HAP-1 (cell line): ENCODE results near the gene COG2.

Source experiments
- DNase-seq, 2 experiments: peaks; one replicate each; pipeline ENCODE4 v3.0.0-alpha.2; 2016 to 2020; ENCODE audit warnings: low spot score in 2 of 2
- H3K27me3 ChIP-seq: fragments of 250-450 bp; sonication (Bioruptor Pico); 2 replicates; pipeline ENCODE4 v1.5.1; 2020; ENCODE audit warnings: low read depth, mild to moderate bottlenecking, moderate library complexity
- H3K36me3 ChIP-seq: fragments of 250-450 bp; sonication (Bioruptor Pico); replicated peaks from 2 replicates; pipeline ENCODE4 v1.5.1; 2020; ENCODE audit warnings: mild to moderate bottlenecking
- H3K4me1 ChIP-seq: fragments of 250-450 bp; sonication (Bioruptor Pico); 2 replicates; pipeline ENCODE4 v1.5.1; 2020; ENCODE audit warnings: mild to moderate bottlenecking
- H3K4me3 ChIP-seq: fragments of 250-450 bp; sonication (Bioruptor Pico); 2 replicates; pipeline ENCODE4 v1.5.1; 2020; ENCODE audit warnings: mild to moderate bottlenecking, moderate library complexity
- H3K9me3 ChIP-seq: fragments of 250-450 bp; sonication (Bioruptor Pico); 2 replicates; pipeline ENCODE4 v1.5.1; 2020; ENCODE audit warnings: mild to moderate bottlenecking, moderate library complexity
- in situ Hi-C: fragments of 300-500 bp; cut with MboI; formaldehyde crosslinking; loops from 3 replicates; pipeline ENCODE4 v1.14.3; 2020; ENCODE audit warnings: low sequenced_read_pairs, inconsistent platforms, mixed read lengths

The COG2 gene

DNA sequence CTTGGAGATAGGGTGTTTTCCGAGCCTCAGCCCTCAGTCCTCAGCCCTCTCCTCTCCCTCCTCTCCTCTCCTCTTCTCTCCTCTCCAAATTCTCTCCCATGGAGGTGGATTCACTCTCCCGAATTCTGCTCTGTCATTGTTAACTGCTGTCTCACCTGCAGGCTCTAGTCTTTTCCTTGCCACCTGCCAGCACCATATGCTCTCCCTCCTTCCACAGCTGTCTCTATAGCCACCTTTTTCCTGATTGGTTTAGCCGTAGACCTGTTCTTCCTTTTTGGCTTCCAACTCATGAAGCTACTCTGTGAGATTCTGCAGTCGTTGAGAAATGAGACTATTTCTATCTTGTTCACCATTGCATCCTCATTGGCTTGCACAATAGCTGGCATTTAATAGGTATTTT, 19.7 kb downstream of the COG2 start:
- no peak overlapping the region for H3K4me3 ChIP-seq
- H3K36me3 ChIP-seq = peaks cover 13% of the 10 kb centered on the region
- DNase-seq = no peak
- no peaks in the 10 kb centered on the region for H3K4me1 ChIP-seq
- no peaks in the 10 kb centered on the region for H3K27me3 ChIP-seq
- in situ Hi-C loops = no loop called here
- no peaks in the 10 kb centered on the region for H3K9me3 ChIP-seq

DNA sequence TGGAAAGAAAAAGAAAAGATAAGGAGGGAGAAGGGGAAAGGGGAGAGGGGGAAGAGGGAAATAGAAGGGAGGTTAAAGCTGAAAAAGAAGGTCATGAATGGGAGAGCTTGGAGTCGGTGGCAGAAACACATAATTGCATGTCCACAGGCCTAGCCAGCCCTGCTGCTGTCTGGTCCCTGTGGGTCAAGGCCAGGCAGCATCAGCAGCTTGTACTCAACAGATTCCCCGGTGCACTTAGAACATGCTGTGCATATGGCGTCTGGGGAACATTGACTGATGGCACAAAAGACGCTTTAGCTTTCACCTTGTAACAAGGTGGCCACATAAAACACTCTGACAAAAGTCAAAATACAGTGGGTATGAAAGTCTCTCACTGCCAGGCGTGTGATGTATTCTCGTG, 25.9 kb downstream of the COG2 start:
- in situ Hi-C loops = no loop called here
- H3K4me1 ChIP-seq = no peaks in the 10 kb centered on the region
- H3K27me3 ChIP-seq = no peaks in the 10 kb centered on the region
- DNase-seq = no peak
- no peaks in the 10 kb centered on the region for H3K9me3 ChIP-seq
- no peak overlapping the region for H3K4me3 ChIP-seq
- H3K36me3 ChIP-seq = peaks cover 13% of the 10 kb centered on the region

DNA sequence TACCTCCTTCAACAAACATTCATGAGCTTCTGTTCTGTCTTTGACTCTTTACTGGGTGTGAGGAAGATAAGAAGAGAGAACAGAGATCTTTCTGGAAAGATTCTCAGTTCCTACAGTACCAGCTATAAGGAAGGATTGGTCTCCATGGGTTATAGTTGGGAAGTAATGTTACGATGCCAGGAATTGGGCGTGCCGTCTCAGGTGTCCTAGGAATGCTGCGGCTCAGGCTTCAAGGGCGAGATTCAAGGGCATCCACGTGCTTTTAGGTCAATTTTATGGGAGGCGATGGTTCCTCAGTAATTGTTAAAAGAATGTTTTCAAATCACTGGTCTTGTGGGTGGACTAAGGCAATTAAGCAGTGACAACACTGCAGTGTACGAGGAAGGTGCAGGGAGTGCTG, 27.3 kb downstream of the COG2 start:
- Histone ChIP-seq H3K4me1 (no peaks in the 10 kb centered on the region), H3K36me3 (peaks cover 9% of the 10 kb centered on the region), H3K4me3 (no peak overlapping the region), H3K27me3 (no peaks in the 10 kb centered on the region), H3K9me3 (no peaks in the 10 kb centered on the region)
- DNase-seq = no peak
- in situ Hi-C loops = no loop called here

DNA sequence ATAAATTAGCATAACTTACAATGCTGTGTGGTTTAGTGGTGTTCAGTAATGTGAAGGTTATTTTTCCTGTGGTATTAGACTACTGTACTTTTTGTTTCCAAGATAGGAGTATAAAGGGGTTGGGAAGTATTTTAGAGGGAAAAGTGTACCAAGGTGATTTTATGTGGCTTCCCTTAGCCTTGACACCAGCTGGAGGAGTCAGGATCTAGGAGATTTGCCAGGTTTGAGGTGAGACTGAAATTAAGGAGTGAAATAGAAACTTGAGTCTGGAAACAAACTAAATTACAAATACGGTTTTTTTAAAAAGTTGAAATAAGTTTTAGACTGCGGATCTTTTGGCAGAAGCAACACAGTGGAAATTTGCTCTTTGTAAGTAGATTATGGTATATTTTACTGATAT, 32.3 kb downstream of the COG2 start:
- in situ Hi-C loops = no loop called here
- no peaks in the 10 kb centered on the region for H3K9me3 ChIP-seq
- no peak for DNase-seq
- peaks cover 21% of the 10 kb centered on the region for H3K36me3 ChIP-seq
- H3K4me3 ChIP-seq = no peak overlapping the region
- H3K27me3 ChIP-seq = no peaks in the 10 kb centered on the region
- no peaks in the 10 kb centered on the region for H3K4me1 ChIP-seq

DNA sequence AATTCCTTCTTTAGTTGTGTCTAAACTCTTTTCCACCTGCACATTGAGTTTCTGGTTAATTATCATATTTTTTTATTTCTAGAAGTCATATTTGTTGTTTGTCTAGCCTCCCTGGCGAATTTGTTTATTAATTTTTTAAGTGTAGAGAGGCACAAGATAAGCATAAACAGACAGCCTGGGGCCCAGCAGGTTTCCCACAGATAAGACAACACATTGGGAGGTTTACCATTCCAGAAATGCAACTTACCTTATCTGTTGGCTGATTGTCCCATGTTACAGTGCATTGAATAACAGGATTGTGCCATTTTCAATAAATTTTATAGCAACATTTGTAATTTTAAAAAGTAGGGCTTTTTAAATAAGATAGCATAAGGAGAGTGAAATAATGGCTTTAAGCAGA, 34.9 kb downstream of the COG2 start:
- peaks cover 30% of the 10 kb centered on the region for H3K36me3 ChIP-seq
- no peak overlapping the region for H3K4me3 ChIP-seq
- in situ Hi-C loops = no loop called here
- no peaks in the 10 kb centered on the region for H3K27me3 ChIP-seq
- H3K4me1 ChIP-seq = no peaks in the 10 kb centered on the region
- no peak for DNase-seq
- H3K9me3 ChIP-seq = no peaks in the 10 kb centered on the region

DNA sequence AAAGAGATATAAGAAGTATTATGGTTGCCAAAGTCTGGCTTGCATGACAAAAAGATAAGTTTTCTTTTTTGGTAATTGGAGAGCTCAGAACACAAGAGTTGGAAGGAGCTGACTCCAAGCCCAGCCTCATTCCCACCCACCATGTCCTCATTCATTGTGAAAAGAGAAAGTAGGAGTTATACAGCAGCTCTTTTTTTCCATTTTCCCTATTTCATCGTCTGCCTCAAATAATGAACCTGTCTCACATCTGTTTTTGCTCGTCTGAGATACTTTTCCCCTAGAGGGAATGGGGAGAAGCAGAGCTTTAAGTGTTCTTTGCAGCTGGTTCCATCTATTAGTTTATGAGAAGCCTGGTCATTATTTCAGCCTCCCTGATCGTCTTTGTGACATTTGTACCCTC, 36.9 kb downstream of the COG2 start:
- in situ Hi-C loops = no loop called here
- Histone ChIP-seq H3K27me3 (no peaks in the 10 kb centered on the region), H3K9me3 (no peaks in the 10 kb centered on the region), H3K4me1 (no peaks in the 10 kb centered on the region), H3K4me3 (no peak overlapping the region), H3K36me3 (peaks cover 35% of the 10 kb centered on the region)
- no peak for DNase-seq

DNA sequence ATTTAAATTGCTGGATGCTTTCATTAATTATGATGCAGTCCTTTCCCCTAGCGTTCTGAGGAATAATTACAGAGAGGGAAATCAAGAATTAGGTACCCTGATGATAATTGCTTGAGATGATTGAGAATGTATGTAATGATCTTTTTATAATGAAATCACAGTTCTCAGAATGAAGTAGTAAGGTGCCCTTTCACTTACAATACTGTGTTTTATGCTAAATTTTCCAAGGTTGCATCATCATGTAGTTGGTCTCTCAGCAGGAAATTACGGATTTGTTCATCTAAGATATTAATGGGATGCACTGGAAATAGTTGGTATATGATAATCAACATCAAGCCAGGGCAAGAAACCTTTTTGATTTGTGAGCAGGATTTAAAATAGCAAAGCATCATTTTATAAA, 37.5 kb downstream of the COG2 start:
- no peak for DNase-seq
- H3K9me3 ChIP-seq = no peaks in the 10 kb centered on the region
- peaks cover 40% of the 10 kb centered on the region for H3K36me3 ChIP-seq
- H3K27me3 ChIP-seq = no peaks in the 10 kb centered on the region
- in situ Hi-C loops = no loop called here
- no peak overlapping the region for H3K4me3 ChIP-seq
- no peaks in the 10 kb centered on the region for H3K4me1 ChIP-seq

DNA sequence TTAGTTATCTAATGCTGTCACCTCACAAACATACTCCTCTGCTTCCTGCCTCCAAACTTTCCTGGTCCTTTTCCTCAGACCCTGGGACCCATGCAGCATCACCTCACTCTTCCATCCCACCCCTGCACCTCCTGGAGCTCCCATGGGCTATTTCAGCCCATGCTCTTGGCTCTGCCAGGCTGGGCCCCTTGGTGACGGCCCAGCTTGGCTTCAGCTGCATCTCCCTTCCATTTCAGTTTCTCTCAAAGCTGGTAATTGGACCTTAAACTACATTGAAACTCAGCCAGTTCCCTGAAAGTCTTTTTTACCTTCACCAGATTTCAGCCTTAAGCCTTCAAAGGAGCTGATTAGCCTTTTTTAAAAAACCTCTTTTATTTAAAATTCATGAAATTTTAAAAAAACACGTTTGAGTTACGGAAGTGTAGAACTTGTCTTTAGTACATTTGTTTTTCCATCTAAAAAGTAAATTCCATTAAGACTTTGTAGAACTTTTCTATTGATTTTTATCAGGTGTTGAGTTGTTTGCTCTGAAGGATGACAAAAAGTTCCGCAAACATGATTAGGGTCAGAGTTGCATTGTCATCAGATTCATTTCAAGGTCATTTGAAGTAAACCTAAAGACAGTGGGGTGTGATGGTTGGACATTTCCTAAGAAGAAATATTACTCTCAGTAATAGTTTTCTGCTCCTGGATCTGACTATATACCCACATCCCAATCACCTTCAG, 38.2 kb downstream of the COG2 start:
- H3K9me3 ChIP-seq = no peaks in the 10 kb centered on the region
- in situ Hi-C loops = no loop called here
- no peak for DNase-seq
- H3K4me3 ChIP-seq = no peak overlapping the region
- no peaks in the 10 kb centered on the region for H3K27me3 ChIP-seq
- H3K4me1 ChIP-seq = no peaks in the 10 kb centered on the region
- H3K36me3 ChIP-seq = peaks cover 42% of the 10 kb centered on the region

DNA sequence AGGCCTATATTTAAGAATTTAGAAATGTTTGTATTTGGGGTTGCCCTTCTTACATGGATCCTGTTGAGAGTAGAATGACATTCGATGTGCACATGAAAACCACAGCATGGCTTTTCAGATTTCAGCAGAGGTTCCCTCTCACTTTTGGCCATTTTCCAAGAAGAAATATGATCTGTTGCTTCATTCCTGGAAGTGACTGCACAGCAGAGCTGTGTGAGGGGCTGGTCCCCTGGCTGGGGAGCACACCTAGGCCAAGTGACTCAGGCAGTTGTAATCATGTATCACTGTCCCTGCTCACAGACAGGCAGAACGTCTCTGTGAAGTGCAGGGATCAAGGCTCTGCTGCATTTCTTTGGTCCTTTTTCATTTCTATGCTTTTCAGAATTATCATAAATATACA, 39.3 kb downstream of the COG2 start:
- DNase-seq = no peak
- in situ Hi-C loops = no loop called here
- H3K9me3 ChIP-seq = no peaks in the 10 kb centered on the region
- H3K4me1 ChIP-seq = no peaks in the 10 kb centered on the region
- H3K36me3 ChIP-seq = peaks cover 45% of the 10 kb centered on the region
- H3K27me3 ChIP-seq = no peaks in the 10 kb centered on the region
- no peak overlapping the region for H3K4me3 ChIP-seq

DNA sequence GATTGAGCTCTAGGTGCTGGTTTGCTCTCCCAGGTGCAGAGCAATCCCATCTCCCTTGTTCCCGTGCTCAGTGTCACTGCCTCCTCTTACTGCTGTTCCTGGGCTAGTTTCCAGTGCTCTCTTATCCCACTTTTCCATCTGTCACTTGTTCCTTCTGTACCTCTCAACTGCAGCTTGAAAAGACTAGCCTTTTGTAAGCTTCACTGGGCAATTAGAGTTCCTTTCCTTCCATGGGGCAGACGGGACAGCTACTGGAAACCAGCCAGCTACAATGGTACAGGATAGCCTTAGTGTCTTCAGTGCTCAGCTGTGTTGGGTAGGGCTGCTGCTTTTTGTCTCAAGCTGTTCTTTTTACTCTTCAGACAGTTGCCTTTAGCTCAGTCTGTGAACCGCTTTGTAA, 40.0 kb downstream of the COG2 start:
- in situ Hi-C loops = no loop called here
- H3K9me3 ChIP-seq = no peaks in the 10 kb centered on the region
- no peak overlapping the region for H3K4me3 ChIP-seq
- H3K27me3 ChIP-seq = no peaks in the 10 kb centered on the region
- DNase-seq = no peak
- H3K4me1 ChIP-seq = no peaks in the 10 kb centered on the region
- peaks cover 52% of the 10 kb centered on the region for H3K36me3 ChIP-seq

DNA sequence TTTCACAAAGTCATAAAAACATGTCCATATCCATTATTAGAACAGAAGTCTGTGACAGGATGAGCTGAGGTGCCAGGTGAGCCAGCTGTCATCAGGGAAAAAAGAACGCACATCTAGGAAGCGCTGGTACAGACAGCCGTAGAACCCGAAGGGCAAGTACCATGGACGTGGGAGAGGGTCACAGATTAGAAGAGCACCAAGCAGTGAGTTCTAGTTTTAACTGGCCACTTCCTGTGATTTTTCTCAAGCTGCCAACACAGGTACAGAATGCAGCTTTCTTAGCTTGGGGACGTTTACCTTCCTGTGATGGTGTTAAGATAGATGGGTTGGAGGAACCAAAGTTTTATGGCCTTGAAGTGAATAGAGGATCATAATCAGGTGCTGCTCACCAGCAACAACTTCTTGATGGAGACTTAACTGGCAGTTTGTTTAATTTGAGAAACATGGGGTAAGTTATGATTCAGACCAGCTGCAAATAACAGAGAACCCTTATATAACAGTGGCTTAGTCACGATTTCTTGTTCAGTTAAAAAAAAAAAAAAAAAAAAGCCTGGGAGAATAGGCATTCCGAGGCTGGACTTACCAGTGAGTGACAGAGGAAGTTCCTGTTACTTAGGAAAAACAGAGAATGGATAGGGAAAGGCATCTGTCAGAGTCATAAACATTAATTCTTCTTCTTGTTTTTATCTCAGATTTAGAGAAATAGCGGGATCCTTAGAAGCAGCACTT, 40.8 kb downstream of the COG2 start:
- Histone ChIP-seq H3K9me3 (no peaks in the 10 kb centered on the region), H3K36me3 (peaks cover 51% of the 10 kb centered on the region)

DNA sequence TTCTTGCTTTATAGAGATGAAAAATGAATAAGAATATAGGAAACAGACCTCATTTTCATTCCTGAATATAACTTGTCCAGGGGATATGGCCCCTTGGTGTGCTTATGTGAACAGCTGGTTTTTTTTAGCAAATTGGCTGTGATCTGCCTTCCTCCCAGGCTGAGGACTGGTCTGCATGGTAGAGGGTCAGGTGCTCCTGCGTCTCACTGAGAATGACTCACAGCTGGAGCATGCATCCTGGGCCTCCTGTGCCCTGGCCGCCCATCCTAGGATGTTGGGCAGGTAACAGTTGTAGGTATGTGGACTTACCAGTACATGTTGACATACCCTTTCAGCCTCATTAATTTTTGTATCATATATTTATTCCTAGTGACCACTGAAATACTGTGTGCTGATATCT, 41.9 kb downstream of the COG2 start:
- H3K4me1 ChIP-seq = no peaks in the 10 kb centered on the region
- in situ Hi-C loops = no loop called here
- H3K9me3 ChIP-seq = no peaks in the 10 kb centered on the region
- peaks cover 51% of the 10 kb centered on the region for H3K36me3 ChIP-seq
- no peak overlapping the region for H3K4me3 ChIP-seq
- DNase-seq = no peak
- H3K27me3 ChIP-seq = no peaks in the 10 kb centered on the region

More for the DNA sequence above, 40.8 kb downstream of the COG2 start:
- H3K27me3 ChIP-seq = no peaks in the 10 kb centered on the region
- H3K4me1 ChIP-seq = no peaks in the 10 kb centered on the region
- no peak for DNase-seq
- H3K4me3 ChIP-seq = no peak overlapping the region
- in situ Hi-C loops = no loop called here

DNA sequence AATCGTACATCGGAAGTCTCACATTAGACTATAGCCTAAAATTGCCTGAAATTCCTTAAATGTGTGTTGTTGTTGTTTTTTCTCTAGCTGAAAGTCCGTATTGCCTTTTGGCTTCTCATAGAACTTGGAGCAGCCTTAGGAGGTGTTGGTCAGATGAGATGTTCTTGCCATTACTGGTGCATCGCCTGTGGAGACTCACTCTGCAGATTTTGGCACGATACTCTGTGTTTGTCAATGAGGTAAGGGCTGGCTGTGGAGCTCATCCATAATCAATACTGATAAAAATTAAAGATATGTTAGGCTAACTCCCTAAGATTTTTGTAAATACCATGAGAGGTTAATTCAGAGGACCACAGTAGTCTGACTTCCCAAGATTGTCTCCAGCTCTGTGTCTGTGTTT, 42.7 kb downstream of the COG2 start:
- DNase-seq = no peak
- in situ Hi-C loops = no loop called here
- peaks cover 47% of the 10 kb centered on the region for H3K36me3 ChIP-seq
- H3K4me3 ChIP-seq = no peak overlapping the region
- H3K9me3 ChIP-seq = no peaks in the 10 kb centered on the region
- no peaks in the 10 kb centered on the region for H3K4me1 ChIP-seq
- no peaks in the 10 kb centered on the region for H3K27me3 ChIP-seq

DNA sequence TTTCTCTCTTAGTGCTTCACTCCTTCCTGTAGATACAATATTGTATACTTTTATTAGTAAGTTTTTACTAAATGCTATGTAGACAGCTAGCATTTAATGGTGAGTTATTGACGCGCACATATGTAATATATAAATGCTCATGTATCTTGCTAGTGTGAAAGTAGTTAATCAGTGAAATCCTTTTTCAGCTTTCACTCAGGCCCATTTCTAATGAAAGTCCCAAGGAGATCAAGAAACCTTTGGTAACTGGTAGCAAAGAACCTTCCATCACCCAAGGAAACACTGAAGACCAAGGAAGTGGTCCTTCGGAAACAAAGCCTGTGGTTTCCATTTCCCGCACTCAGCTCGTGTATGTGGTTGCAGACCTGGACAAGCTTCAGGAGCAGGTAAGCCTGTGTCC, 44.5 kb downstream of the COG2 start:
- DNase-seq = no peak
- Histone ChIP-seq H3K4me3 (no peak overlapping the region), H3K9me3 (no peaks in the 10 kb centered on the region), H3K4me1 (no peaks in the 10 kb centered on the region), H3K36me3 (peaks cover 59% of the 10 kb centered on the region), H3K27me3 (no peaks in the 10 kb centered on the region)
- in situ Hi-C loops = no loop called here
